Osteocyte (in vitro differentiated cells): ENCODE measurements around the gene PAK1. TPM values are rescaled to one million over a fixed set of nuclear protein-coding genes. Genes with fewer than 3 reads are reported as not detected.
A peak's percentile ranks its signal among the peaks of the same experiment; 100 is the strongest.

Source experiments
- DNase-seq: peaks from one replicate; pipeline ENCODE4 v3.0.0; 2021; ENCODE audit warnings: mixed read lengths; ENCODE audit not compliant: unreplicated experiment; ENCODE audit errors: extremely low spot score
- H3K27ac Mint-ChIP-seq: one replicate; pipeline ENCODE4 v1.8.0; 2021; ENCODE audit warnings: mild to moderate bottlenecking, mixed read lengths; ENCODE audit not compliant: unreplicated experiment
- H3K27me3 Mint-ChIP-seq: one replicate; pipeline ENCODE4 v1.8.0; 2021; ENCODE audit warnings: mixed read lengths; ENCODE audit not compliant: unreplicated experiment
- H3K36me3 Mint-ChIP-seq: one replicate; pipeline ENCODE4 v1.8.0; 2021; ENCODE audit warnings: mixed read lengths; ENCODE audit not compliant: unreplicated experiment
- H3K4me1 Mint-ChIP-seq: one replicate; pipeline ENCODE4 v1.8.0; 2021; ENCODE audit warnings: mixed read lengths; ENCODE audit not compliant: unreplicated experiment
- H3K4me3 Mint-ChIP-seq: one replicate; pipeline ENCODE4 v1.8.0; 2021; ENCODE audit warnings: mild to moderate bottlenecking, moderate library complexity, mixed read lengths; ENCODE audit not compliant: unreplicated experiment
- H3K9me3 Mint-ChIP-seq: one replicate; pipeline ENCODE4 v1.8.0; 2021; ENCODE audit warnings: mixed read lengths; ENCODE audit not compliant: unreplicated experiment
- CTCF ChIP-seq: fragments of 200-600 bp; sonication (generic); IDR thresholded peaks from 2 replicates; pipeline ENCODE4 v1.5.0; 2021; ENCODE audit warnings: antibody characterized with exemption, mild to moderate bottlenecking, moderate library complexity
- total RNA-seq: library from RNA; stranded (reverse); gene quantifications from 2 replicates; pipeline ENCODE4 v1.2.1, GENCODE V29; 2021

PAK1 gene
- total RNA-seq, 1 donor from 2014 or later, result 20.9 TPM

DNA sequence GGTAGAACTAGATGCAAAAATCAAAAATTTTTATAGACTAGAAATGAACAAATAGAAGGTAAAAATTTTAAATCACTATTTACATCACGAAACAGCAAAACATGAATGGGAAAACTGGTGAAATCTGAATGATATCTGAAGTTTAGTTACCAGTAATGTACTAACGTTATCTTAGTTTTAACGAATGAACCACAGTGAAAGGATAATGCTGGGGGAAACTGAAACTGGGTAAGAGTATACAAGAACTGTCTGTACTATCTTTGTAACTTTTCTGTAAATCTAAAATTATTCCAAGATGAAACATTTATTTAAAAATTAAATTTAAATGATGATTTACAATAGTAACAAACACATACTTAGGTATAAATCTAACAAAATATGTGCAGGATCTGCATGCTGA is 179.9 kb downstream of the PAK1 start:
- DNase-seq, result no peak
- Mint-ChIP-seq H3K9me3 (peaks cover 11% of the 10 kb centered on the region), H3K4me1 (no peaks in the 10 kb centered on the region), H3K27me3 (peaks cover 37% of the 10 kb centered on the region), H3K36me3 (no peaks in the 10 kb centered on the region), H3K4me3 (no peak overlapping the region), H3K27ac (no peak overlapping the region)
- TF ChIP-seq CTCF, result no peak

- Mint-ChIP-seq H3K27me3 (peaks cover 41% of the 10 kb centered on the region), H3K4me1 (peaks cover 15% of the 10 kb centered on the region), H3K27ac (no peak overlapping the region), H3K9me3 (peaks cover 11% of the 10 kb centered on the region), H3K36me3 (no peaks in the 10 kb centered on the region), H3K4me3 (no peak overlapping the region)
- TF ChIP-seq CTCF, result no peak
- DNase-seq, result no peak
These were observed 184.2 kb downstream of the PAK1 start for GRCh38 chr11:77289737-77290136.

GRCh38 chr11:77287615-77288273 is 186.2 kb downstream of the PAK1 start:
- Mint-ChIP-seq H3K4me3 (no peak overlapping the region), H3K27ac (peak overlapping the region; percentile 9), H3K36me3 (no peaks in the 10 kb centered on the region), H3K4me1 (peaks cover 15% of the 10 kb centered on the region), H3K9me3 (peaks cover 8% of the 10 kb centered on the region), H3K27me3 (peaks cover 29% of the 10 kb centered on the region)
- DNase-seq, result no peak
- no peak for TF ChIP-seq CTCF

- Mint-ChIP-seq H3K36me3 (no peaks in the 10 kb centered on the region), H3K4me1 (peaks cover 15% of the 10 kb centered on the region), H3K27me3 (peaks cover 24% of the 10 kb centered on the region), H3K27ac (peak overlapping the region; percentile 9), H3K9me3 (peaks cover 1% of the 10 kb centered on the region), H3K4me3 (no peak overlapping the region)
- TF ChIP-seq CTCF, result no peak
- no peak for DNase-seq
These were observed 186.8 kb downstream of the PAK1 start for GRCh38 chr11:77287136-77287535.

DNA sequence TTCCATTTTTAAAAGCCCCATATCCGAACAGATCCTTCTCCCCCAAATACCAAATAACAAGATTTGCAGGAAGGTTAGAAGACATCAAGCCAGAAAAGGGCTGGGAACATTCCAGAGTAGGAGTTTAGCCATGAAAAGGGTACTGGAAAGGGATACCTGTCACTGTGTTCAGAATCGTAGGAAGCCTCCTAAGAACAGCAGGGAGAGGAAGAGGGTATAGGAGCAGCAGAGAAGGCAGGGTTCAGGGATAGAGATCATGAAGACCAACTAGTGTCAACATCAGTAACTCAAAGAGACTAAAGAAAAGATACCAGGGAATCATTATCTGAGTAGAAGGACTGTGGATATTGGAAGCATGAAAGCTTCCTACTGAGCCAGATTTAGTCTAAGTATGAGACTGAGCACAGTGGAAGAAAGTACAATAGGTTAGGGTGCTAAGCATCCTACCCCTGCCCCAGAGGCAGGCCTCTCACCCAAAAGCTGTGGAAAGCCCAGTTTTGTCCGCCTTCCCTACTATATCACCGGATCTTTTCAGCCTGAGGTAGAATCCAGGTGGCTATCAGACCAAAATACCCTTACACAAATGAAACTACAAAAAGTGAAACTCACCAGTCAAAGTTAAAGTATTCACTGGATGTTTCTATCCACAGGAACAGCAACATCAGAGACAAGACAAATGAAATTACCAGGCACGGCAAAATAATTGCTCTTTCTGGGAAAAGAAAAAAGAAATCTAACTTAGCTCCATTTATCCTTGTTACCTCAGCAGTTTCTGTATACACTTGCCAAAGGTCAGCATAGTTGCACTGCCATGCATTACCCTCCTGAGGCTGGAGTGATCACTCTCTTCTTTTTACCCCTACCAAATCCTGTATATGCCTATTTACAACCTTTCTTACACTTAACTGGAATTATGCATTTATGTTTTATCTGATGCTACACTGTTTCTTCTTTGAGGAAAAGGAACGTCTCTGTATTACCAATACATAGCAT is 189.1 kb downstream of the PAK1 start:
- no peak for DNase-seq
- Mint-ChIP-seq H3K27me3 (peaks cover 6% of the 10 kb centered on the region), H3K9me3 (peaks cover 14% of the 10 kb centered on the region), H3K4me3 (no peak overlapping the region), H3K4me1 (peaks cover 15% of the 10 kb centered on the region), H3K27ac (no peak overlapping the region), H3K36me3 (no peaks in the 10 kb centered on the region)
- no peak for TF ChIP-seq CTCF
